GM23338 (cell line): ENCODE measurements around the gene ENTHD1. TPM values are rescaled to one million over a fixed set of nuclear protein-coding genes. Genes with fewer than 3 reads are reported as not detected.
A peak's percentile ranks its signal among the peaks of the same experiment; 100 is the strongest.

Source experiments
- ATAC-seq: fragments of 200-7000 bp; cut with Tn5 transposase; 3 replicates; pipeline ENCODE4 v1.9.1; 2020
- DNase-seq: peaks from one replicate; pipeline ENCODE4 v3.0.0-alpha.2; 2015; ENCODE audit warnings: low spot score
- H2AFZ ChIP-seq: fragments of 200-600 bp; sonication (generic); 2 replicates; pipeline ENCODE4 v1.8.0; 2016; ENCODE audit warnings: antibody characterized with exemption, mild to moderate bottlenecking, moderate library complexity
- H3F3A ChIP-seq: fragments of 200-600 bp; sonication (generic); replicated peaks from 2 replicates; pipeline ENCODE4 v1.8.0; 2017; ENCODE audit warnings: antibody characterized with exemption, mixed run types, low read depth
- H3K27ac ChIP-seq: fragments of 200-600 bp; sonication (generic); 2 replicates; pipeline ENCODE4 v1.6.1; 2016; ENCODE audit warnings: low read depth
- H3K27me3 ChIP-seq: fragments of 200-600 bp; sonication (generic); 2 replicates; pipeline ENCODE4 v1.8.0; 2016; ENCODE audit warnings: mild to moderate bottlenecking, mixed run types, moderate library complexity; ENCODE audit not compliant: insufficient read depth
- H3K36me3 ChIP-seq: fragments of 200-600 bp; sonication (generic); 2 replicates; pipeline ENCODE4 v1.8.0; 2016; ENCODE audit warnings: mild to moderate bottlenecking; ENCODE audit not compliant: insufficient read depth
- H3K4me1 ChIP-seq: fragments of 200-600 bp; sonication (generic); 2 replicates; pipeline ENCODE4 v1.8.0; 2016; ENCODE audit warnings: mild to moderate bottlenecking, moderate library complexity; ENCODE audit not compliant: insufficient read depth
- H3K4me2 ChIP-seq: fragments of 200-600 bp; sonication (generic); 2 replicates; pipeline ENCODE4 v1.7.1; 2017; ENCODE audit warnings: mixed run types
- H3K4me3 ChIP-seq: fragments of 200-600 bp; sonication (generic); 2 replicates; pipeline ENCODE4 v1.6.1; 2016; ENCODE audit warnings: mixed run types
- H3K79me2 ChIP-seq: fragments of 200-600 bp; sonication (generic); replicated peaks from 2 replicates; pipeline ENCODE4 v1.8.0; 2017; ENCODE audit warnings: mild to moderate bottlenecking; ENCODE audit not compliant: insufficient read depth
- H3K9me2 ChIP-seq: fragments of 200-600 bp; sonication (generic); 2 replicates; pipeline ENCODE4 v1.8.0; 2017; ENCODE audit not compliant: insufficient read depth
- H4K20me1 ChIP-seq: fragments of 200-600 bp; sonication (generic); replicated peaks from 2 replicates; pipeline ENCODE4 v1.8.0; 2017; ENCODE audit warnings: mild to moderate bottlenecking; ENCODE audit not compliant: insufficient read depth
- H3K27ac Mint-ChIP-seq: 2 replicates; pipeline ENCODE4 v1.8.0; 2020; ENCODE audit warnings: inconsistent platforms, mild to moderate bottlenecking, moderate library complexity, mixed read lengths
- H3K27me3 Mint-ChIP-seq: 3 replicates; pipeline ENCODE4 v1.8.0; 2022; ENCODE audit warnings: low read depth, mild to moderate bottlenecking, moderate library complexity, mixed read lengths, inconsistent platforms; ENCODE audit not compliant: insufficient read depth, poor library complexity
- H3K36me3 Mint-ChIP-seq: 3 replicates; pipeline ENCODE4 v1.8.0; 2021; ENCODE audit warnings: low read depth, mild to moderate bottlenecking, inconsistent platforms, moderate library complexity, mixed read lengths
- H3K4me1 Mint-ChIP-seq: 3 replicates; pipeline ENCODE4 v1.8.0; 2020; ENCODE audit warnings: mild to moderate bottlenecking, inconsistent platforms, mixed read lengths
- H3K4me3 Mint-ChIP-seq: 3 replicates; pipeline ENCODE4 v1.8.0; 2021; ENCODE audit warnings: moderate library complexity, mild to moderate bottlenecking, inconsistent platforms, mixed read lengths
- H3K9me3 Mint-ChIP-seq: 3 replicates; pipeline ENCODE4 v1.8.0; 2020; ENCODE audit warnings: moderate library complexity, mild to moderate bottlenecking, inconsistent platforms, mixed read lengths
- CREB1 ChIP-seq: fragments of 250-450 bp; sonication (Bioruptor Pico); IDR thresholded peaks from 2 replicates; pipeline ENCODE4 v1.5.0; 2020; ENCODE audit warnings: low read depth, mild to moderate bottlenecking, moderate library complexity
- CTCF ChIP-seq, 2 experiments: fragments of 200-600 bp in 1 of 2; sonication (generic) in 1 of 2; conservative IDR thresholded peaks; 2 replicates each; pipeline versions ENCODE4 v1.5.1 to v1.6.1; 2016 to 2017; ENCODE audit warnings: antibody characterized with exemption in 2 of 2, low read depth in 2 of 2, mild to moderate bottlenecking in 2 of 2, moderate library complexity in 1 of 2
- ETS1 ChIP-seq: IDR thresholded peaks from 2 replicates; pipeline ENCODE4 v1.6.1; 2016; ENCODE audit warnings: antibody characterized with exemption
- EZH2 ChIP-seq: fragments of 200-600 bp; sonication (generic); IDR thresholded peaks from one replicate; pipeline ENCODE4 v1.8.0; 2017; ENCODE audit warnings: antibody characterized with exemption, mild to moderate bottlenecking, low read depth; ENCODE audit not compliant: unreplicated experiment
- JUNB ChIP-seq: IDR thresholded peaks from one replicate; pipeline ENCODE4 v1.6.1; 2016; ENCODE audit warnings: antibody characterized with exemption; ENCODE audit not compliant: unreplicated experiment
- NANOG ChIP-seq: IDR thresholded peaks from 2 replicates; pipeline ENCODE4 v1.6.1; 2016; ENCODE audit warnings: antibody characterized with exemption, borderline replicate concordance
- POLR2AphosphoS5 ChIP-seq: IDR thresholded peaks from 2 replicates; pipeline ENCODE4 v1.6.1; 2016; ENCODE audit warnings: antibody characterized with exemption, low read depth
- STAT1 ChIP-seq: IDR thresholded peaks from one replicate; pipeline ENCODE4 v1.6.1; 2016; ENCODE audit warnings: antibody characterized with exemption; ENCODE audit not compliant: unreplicated experiment
- ZNF462 ChIP-seq: fragments of 250-450 bp; sonication (Bioruptor Pico); IDR thresholded peaks from 2 replicates; pipeline ENCODE4 v1.5.0; 2020; ENCODE audit warnings: mild to moderate bottlenecking, moderate library complexity
- polyA plus RNA-seq: library from polyadenylated mRNA; unstranded; fragments of >200 nt; fragmentation: Nextera tagmentation; extraction: Ambion mirVana; gene quantifications from 2 replicates; pipeline ENCODE4 v1.2.1, GENCODE V29; 2016
- total RNA-seq: library from RNA; depleted of rRNA; stranded (reverse); fragments of >200 nt; shearing (Covaris generic); gene quantifications from 2 replicates; pipeline ENCODE4 v1.2.3, GENCODE V29; 2014

The ENTHD1 gene
- total and polyA plus RNA-seq, 2 experiments from 2014 or later = not detected

- TF ChIP-seq ZNF462 (CRISPR knock-in tag) = no peak
Measured at GRCh38 chr22:39833093-39833492, 60.5 kb downstream of the ENTHD1 start (continued).

GRCh38 chr22:39832627-39833074 lies 60.9 kb downstream of the ENTHD1 start:
- peaks cover 15% of the 10 kb centered on the region; the same call in 2 of the 3 replicates for H3K4me1 Mint-ChIP-seq
- DNase-seq = no peak
- ATAC-seq = peak; percentile 40
- no peak overlapping the region for H3K4me3 Mint-ChIP-seq
- Histone ChIP-seq H4K20me1 (no peaks in the 10 kb centered on the region), H3K9me2 (no peaks in the 10 kb centered on the region), H3K4me3 (no peak overlapping the region), H3K4me1 (no peaks in the 10 kb centered on the region; the same call in 1 of the 2 replicates), H3F3A (no peaks in the 10 kb centered on the region), H3K27ac (no peak overlapping the region), H2AFZ (peak overlapping the region; percentile 15; the same call in 1 of the 2 replicates), H3K36me3 (no peaks in the 10 kb centered on the region), H3K79me2 (no peaks in the 10 kb centered on the region), H3K4me2 (no peak overlapping the region), H3K27me3 (no peaks in the 10 kb centered on the region)
- no peak overlapping the region for H3K27ac Mint-ChIP-seq
- no peaks in the 10 kb centered on the region for H3K36me3 Mint-ChIP-seq
- no peaks in the 10 kb centered on the region for H3K9me3 Mint-ChIP-seq
- no peaks in the 10 kb centered on the region for H3K27me3 Mint-ChIP-seq
- TF ChIP-seq ETS1 = no peak
- TF ChIP-seq POLR2AphosphoS5 = no peak
- TF ChIP-seq EZH2 = no peak
- no peak for TF ChIP-seq STAT1
- no peak for TF ChIP-seq JUNB
- no peak for TF ChIP-seq CREB1 (CRISPR knock-in tag)
- TF ChIP-seq NANOG = no peak
- TF ChIP-seq CTCF (conservative IDR thresholded peaks at IDR 0.05; ENCODE audit: low read depth in 2 of 2) = no peak
